ENCODE measurements around the gene PRDM15.
A peak's percentile ranks its signal among the peaks of the same experiment; 100 is the strongest.

The PRDM15 gene

GRCh38 chr21:41885341-41886024 is 6.3 kb upstream of the PRDM15 start:
- peak; percentile 17 for DNase-seq (ENCODE audit: low spot score)

GRCh38 chr21:41884501-41885030 is 5.4 kb upstream of the PRDM15 start:
- no peak for DNase-seq (ENCODE audit: low spot score)

- DNase-seq (ENCODE audit: low spot score) = no peak
Measured at GRCh38 chr21:41883582-41883981, 4.4 kb upstream of the PRDM15 start.

- no peak for DNase-seq (ENCODE audit: low spot score)
Measured at GRCh38 chr21:41881051-41881450, 1.9 kb upstream of the PRDM15 start.

- DNase-seq (ENCODE audit: low spot score) = no peak
Measured at GRCh38 chr21:41880153-41880552, 1.0 kb upstream of the PRDM15 start.

- peak; percentile 88 for DNase-seq (ENCODE audit: low spot score)
Measured at GRCh38 chr21:41878831-41879189, 334 bp downstream of the PRDM15 start.

- DNase-seq (ENCODE audit: low spot score) = peak; percentile 57
Measured at GRCh38 chr21:41877901-41878830, 978 bp downstream of the PRDM15 start.

GRCh38 chr21:41876928-41877652 is 2.1 kb downstream of the PRDM15 start:
- DNase-seq (ENCODE audit: low spot score) = no peak

GRCh38 chr21:41876396-41876795 is 2.7 kb downstream of the PRDM15 start:
- DNase-seq (ENCODE audit: low spot score) = no peak

- DNase-seq (ENCODE audit: low spot score) = no peak
Measured at GRCh38 chr21:41875086-41875485, 4.1 kb downstream of the PRDM15 start.

- DNase-seq (ENCODE audit: low spot score) = no peak
Measured at GRCh38 chr21:41874611-41875010, 4.5 kb downstream of the PRDM15 start.

- DNase-seq (ENCODE audit: low spot score) = no peak
Measured at GRCh38 chr21:41873426-41873825, 5.7 kb downstream of the PRDM15 start.

GRCh38 chr21:41873005-41873404 is 6.1 kb downstream of the PRDM15 start:
- no peak for DNase-seq (ENCODE audit: low spot score)

- no peak for DNase-seq (ENCODE audit: low spot score)
Measured at GRCh38 chr21:41871293-41872030, 7.7 kb downstream of the PRDM15 start.

GRCh38 chr21:41869771-41870170 is 9.4 kb downstream of the PRDM15 start:
- DNase-seq (ENCODE audit: low spot score) = no peak

- no peak for DNase-seq (ENCODE audit: low spot score)
Measured at GRCh38 chr21:41868062-41868710, 11.0 kb downstream of the PRDM15 start.

- no peak for DNase-seq (ENCODE audit: low spot score)
Measured at GRCh38 chr21:41867313-41867712, 11.8 kb downstream of the PRDM15 start.

GRCh38 chr21:41866274-41866809 is 12.8 kb downstream of the PRDM15 start:
- DNase-seq (ENCODE audit: low spot score) = no peak

GRCh38 chr21:41865002-41865777 is 14.0 kb downstream of the PRDM15 start:
- DNase-seq (ENCODE audit: low spot score) = no peak
